ENCODE results near the gene KHNYN.

KHNYN gene

GRCh38 chr14:24399999-24400718 lies 29.6 kb upstream of the KHNYN start:
- CTCF ChIA-PET = no interaction called here
- TF ChIP-seq CTCF (conservative IDR thresholded peaks at IDR 0.05; ENCODE audit: low read depth) = no peak
- no peak overlapping the region for H3K27ac ChIP-seq
- POLR2A ChIA-PET (ENCODE audit: low non-redundant PET) = no interaction called here
- DNase-seq (ENCODE audit: low spot score) = no peak

GRCh38 chr14:24401810-24402702 lies 27.7 kb upstream of the KHNYN start:
- POLR2A ChIA-PET (ENCODE audit: low non-redundant PET) = no interaction called here
- no peak overlapping the region for H3K27ac ChIP-seq
- DNase-seq (ENCODE audit: low spot score) = no peak

GRCh38 chr14:24403294-24403998 lies 26.3 kb upstream of the KHNYN start:
- H3K27ac ChIP-seq = no peak overlapping the region
- POLR2A ChIA-PET (ENCODE audit: low non-redundant PET) = no interaction called here
- no peak for TF ChIP-seq CTCF (conservative IDR thresholded peaks at IDR 0.05; ENCODE audit: low read depth)
- CTCF ChIA-PET = interaction anchor here (0.7 to 1.2 kb wide), 3 partner anchors 28 to 560 kb away, joined by 3 to 6 read pairs (median 4); no protein-coding TSS in a partner anchor
- no peak for DNase-seq (ENCODE audit: low spot score)

More at GRCh38 chr14:24401810-24402702, 27.7 kb upstream of the KHNYN start:
- TF ChIP-seq CTCF (conservative IDR thresholded peaks at IDR 0.05; ENCODE audit: low read depth) = no peak
- CTCF ChIA-PET = interaction anchor here (0.6 kb wide), 1 partner anchor 131 kb away, joined by 3 read pairs; the partner anchor contains the start of gene RABGGTA

GRCh38 chr14:24404814-24405213 lies 24.9 kb upstream of the KHNYN start:
- POLR2A ChIA-PET (ENCODE audit: low non-redundant PET) = no interaction called here
- H3K27ac ChIP-seq = no peak overlapping the region
- DNase-seq (ENCODE audit: low spot score) = no peak
- TF ChIP-seq CTCF (conservative IDR thresholded peaks at IDR 0.05; ENCODE audit: low read depth) = no peak
- CTCF ChIA-PET = no interaction called here

- ChIA-PET CTCF (interaction anchor here (0.9 to 2.1 kb wide), 3 partner anchors 13 to 74 kb away, joined by 3 to 9 read pairs (median 4); no protein-coding TSS in a partner anchor), POLR2A (ENCODE audit: low non-redundant PET) (no interaction called here)
- H3K27ac ChIP-seq = no peak overlapping the region
- DNase-seq (ENCODE audit: low spot score) = no peak
- TF ChIP-seq CTCF (conservative IDR thresholded peaks at IDR 0.05; ENCODE audit: low read depth) = no peak
Observed at GRCh38 chr14:24406416-24406815, 23.3 kb upstream of the KHNYN start.
